Esophagus muscularis mucosa (tissue), 3 donors: ENCODE results near the gene TSPAN7.

ENCODE experiments used
- POLR2A ChIP-seq: fragments of 450-650 bp; IDR thresholded peaks from one replicate; pipeline ENCODE4 v1.6.1; 2017; ENCODE audit warnings: antibody characterized with exemption, moderate library complexity, mild to moderate bottlenecking, low read depth
- TF ChIP-seq, protein P1 (sequence below), 3 experiments: fragments of 200-600 bp in 2 of 3; fragments of 450-650 bp in 1 of 3; sonication (generic) in 2 of 3; IDR thresholded peaks; one replicate each; pipeline ENCODE4 v1.5.1; 2017 to 2019; ENCODE audit warnings: antibody characterized with exemption in 3 of 3, mild to moderate bottlenecking in 2 of 3, moderate library complexity in 1 of 3

DNA sequence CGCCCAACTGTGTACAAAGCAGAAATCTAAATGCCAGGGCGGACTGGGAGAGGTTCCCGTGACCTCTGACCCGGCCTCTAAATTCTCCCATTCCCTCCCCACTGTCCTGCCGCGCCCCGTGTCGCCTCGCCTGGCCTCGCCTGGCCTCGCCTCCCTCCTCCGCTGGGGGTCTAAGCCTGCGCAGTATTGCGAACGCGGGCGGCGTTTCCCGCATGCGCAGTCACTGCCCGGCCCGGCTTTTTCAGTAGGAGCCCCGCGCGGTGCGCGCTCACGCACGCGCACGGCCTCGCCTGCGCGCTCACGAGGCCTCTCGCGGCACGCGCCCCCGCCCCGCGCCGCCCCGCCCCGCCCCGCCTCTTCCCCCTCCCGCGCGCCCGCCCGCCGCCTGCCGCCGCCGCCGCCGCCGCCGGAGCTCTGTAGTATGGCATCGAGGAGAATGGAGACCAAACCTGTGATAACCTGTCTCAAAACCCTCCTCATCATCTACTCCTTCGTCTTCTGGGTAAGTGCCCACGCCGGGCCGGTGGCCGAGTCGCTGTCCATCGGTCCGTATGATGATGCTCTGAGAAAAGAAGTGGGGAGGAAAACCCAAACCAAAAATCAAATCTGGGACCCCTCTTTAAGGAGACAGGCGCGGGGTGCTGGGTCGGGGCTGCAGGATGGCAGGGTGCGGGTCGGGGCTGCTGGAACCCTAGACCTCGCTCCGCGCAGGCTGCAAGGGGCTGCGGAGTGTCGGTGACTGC lies at the start of gene TSPAN7:
- TF ChIP-seq, protein P1, sequence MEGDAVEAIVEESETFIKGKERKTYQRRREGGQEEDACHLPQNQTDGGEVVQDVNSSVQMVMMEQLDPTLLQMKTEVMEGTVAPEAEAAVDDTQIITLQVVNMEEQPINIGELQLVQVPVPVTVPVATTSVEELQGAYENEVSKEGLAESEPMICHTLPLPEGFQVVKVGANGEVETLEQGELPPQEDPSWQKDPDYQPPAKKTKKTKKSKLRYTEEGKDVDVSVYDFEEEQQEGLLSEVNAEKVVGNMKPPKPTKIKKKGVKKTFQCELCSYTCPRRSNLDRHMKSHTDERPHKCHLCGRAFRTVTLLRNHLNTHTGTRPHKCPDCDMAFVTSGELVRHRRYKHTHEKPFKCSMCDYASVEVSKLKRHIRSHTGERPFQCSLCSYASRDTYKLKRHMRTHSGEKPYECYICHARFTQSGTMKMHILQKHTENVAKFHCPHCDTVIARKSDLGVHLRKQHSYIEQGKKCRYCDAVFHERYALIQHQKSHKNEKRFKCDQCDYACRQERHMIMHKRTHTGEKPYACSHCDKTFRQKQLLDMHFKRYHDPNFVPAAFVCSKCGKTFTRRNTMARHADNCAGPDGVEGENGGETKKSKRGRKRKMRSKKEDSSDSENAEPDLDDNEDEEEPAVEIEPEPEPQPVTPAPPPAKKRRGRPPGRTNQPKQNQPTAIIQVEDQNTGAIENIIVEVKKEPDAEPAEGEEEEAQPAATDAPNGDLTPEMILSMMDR (IDR thresholded peaks at IDR 0.05) = no peak
- no peak for TF ChIP-seq POLR2A
